Right cardiac atrium (tissue), 5 donors: ENCODE results near the gene SLC28A1. TPM values are rescaled to one million over a fixed set of nuclear protein-coding genes. Genes with fewer than 3 reads are reported as not detected.
"Not testable (repeated sequence)": the region's sequence is repeated elsewhere in the genome, so short reads cannot be mapped to it uniquely, and the experiment has no call there.

Experiments
- ATAC-seq, 2 donors: fragments of 200-7000 bp; cut with Tn5 transposase; one replicate each; pipeline versions ENCODE4 v1.8.0 to v1.9.1; 2020; ENCODE audit warnings: moderate library complexity in 2 of 2, mild to moderate bottlenecking in 1 of 2
- DNase-seq, 3 donors: peaks; one replicate each; pipeline ENCODE4 v3.0.0-alpha.2; 2020
- H3K27ac ChIP-seq: one replicate; pipeline ENCODE4 v1.5.1; 2013; ENCODE audit warnings: mild to moderate bottlenecking, low read length, control low read depth, moderate library complexity
- H3K27me3 ChIP-seq: one replicate; pipeline ENCODE4 v1.6.1; 2013; ENCODE audit not compliant: control insufficient read depth, insufficient read depth
- H3K4me1 ChIP-seq: one replicate; pipeline ENCODE4 v1.6.1; 2013; ENCODE audit warnings: low read length; ENCODE audit not compliant: control insufficient read depth, insufficient read depth
- H3K4me3 ChIP-seq: one replicate; pipeline ENCODE4 v1.5.1; 2013; ENCODE audit warnings: low read length, control low read depth
- H3K9me3 ChIP-seq: one replicate; pipeline ENCODE4 v1.6.1; 2013; ENCODE audit warnings: low read length; ENCODE audit not compliant: control insufficient read depth
- WGBS: extraction: QIAGEN DNeasy Blood & Tissue Kit; methylation state at CpG from one replicate; pipeline ENCODE4 v1.1.7; 2013; 5-methylcytosine and 5-hydroxymethylcytosine counted together
- intact Hi-C, 4 donors: fragments of 100-400 bp; cut with DNase I; formaldehyde crosslinking; loops; one replicate each; pipeline versions ENCODE4 v1.11.0 to v1.14.0; 2022 to 2023
- polyA plus RNA-seq: library from polyadenylated mRNA; stranded (reverse); fragments of 200-250 nt; gene quantifications from one replicate; pipeline ENCODE4 v1.2.3, GENCODE V29; 2013
- total RNA-seq, 4 donors: library from RNA; stranded (reverse); fragmentation: NEBNext Ultra II Directional; extraction: Animal tissue kit (Norgen Biotek cat#: 25700); gene quantifications; one replicate each; pipeline ENCODE4 v1.2.1, GENCODE V29; 2021
- donor health status: healthy with polysubstance abuse.
- donor health status: DM: no; HTN: yes; CAD: no.
- donor health status: DM: no; HTN: no; CAD: no.
- donor health status: DM: no; HTN: yes; CAD: no; lungs with severe emphysema.
- donor health status: DM: yes; HTN: yes; CAD: no.

SLC28A1 gene
- total and polyA plus RNA-seq, 5 donors = 0.29 to 0.54 (median 0.37) TPM; not detected in 1

DNA sequence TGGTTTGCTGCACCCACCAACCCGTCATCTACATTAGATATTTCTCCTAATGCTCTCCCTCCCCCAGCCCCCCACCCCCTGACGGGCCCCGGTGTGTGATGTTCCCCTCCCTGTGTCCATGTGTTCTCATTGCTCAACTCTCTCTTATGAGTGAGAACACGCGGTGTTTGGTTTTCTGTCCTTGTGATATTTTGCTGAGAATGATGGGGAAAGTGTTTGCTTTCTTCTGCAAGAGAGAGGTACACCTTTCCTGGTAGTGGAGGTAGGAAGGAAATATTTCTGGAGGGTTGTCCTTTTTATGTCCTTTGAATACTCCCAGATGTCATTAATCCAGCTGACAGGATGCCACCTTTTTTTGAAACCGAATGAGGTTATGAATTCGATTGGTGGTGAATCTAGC lies 10.5 kb upstream of the SLC28A1 start:
- Histone ChIP-seq H3K27ac (no peak overlapping the region), H3K27me3 (no peaks in the 10 kb centered on the region), H3K4me1 (no peaks in the 10 kb centered on the region), H3K4me3 (no peak overlapping the region), H3K9me3 (no peaks in the 10 kb centered on the region)
- ATAC-seq = no peak
- no peak for DNase-seq
- WGBS = 49% methylated on average over 7 of the region's 7 CpGs
- intact Hi-C loops = no loop called here

DNA sequence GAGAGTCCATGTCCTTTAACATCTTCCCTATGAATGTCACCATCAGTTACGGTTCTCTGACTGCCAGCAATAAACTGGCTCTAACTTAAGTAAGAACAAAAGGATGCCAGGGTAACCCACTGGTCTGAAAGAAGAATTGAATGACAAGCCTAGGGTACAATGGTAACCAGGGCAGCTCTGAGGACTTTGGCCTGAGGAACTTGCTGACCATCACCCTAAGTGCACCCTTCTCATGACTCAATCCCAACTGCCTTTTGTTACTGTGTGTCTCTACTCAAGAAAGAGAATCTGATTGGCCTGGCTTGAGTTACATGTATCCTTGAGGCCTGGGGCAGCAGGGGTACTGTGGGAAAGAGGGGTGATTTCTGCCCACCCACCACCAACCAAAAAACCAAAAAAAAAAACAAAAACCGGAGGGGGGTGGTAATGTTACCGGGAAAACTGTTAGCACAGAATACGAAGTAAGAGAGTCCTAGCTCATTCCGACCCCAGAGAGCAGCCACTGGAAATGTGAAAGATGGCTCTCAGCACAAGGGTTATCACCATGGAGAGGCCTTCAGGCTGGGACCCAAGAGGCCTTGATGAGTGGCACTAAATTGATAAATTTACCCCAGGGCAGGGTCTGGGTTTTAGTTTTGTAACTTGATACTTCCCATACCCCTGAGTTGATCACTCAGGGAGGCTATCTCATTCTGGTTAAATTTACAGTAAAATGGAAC lies 9.3 kb upstream of the SLC28A1 start:
- 75% methylated on average over 5 of the region's 5 CpGs for WGBS
- Histone ChIP-seq H3K9me3 (no peaks in the 10 kb centered on the region), H3K27ac (no peak overlapping the region), H3K4me1 (no peaks in the 10 kb centered on the region), H3K27me3 (no peaks in the 10 kb centered on the region), H3K4me3 (no peak overlapping the region)
- intact Hi-C loops = no loop called here
- no peak for DNase-seq
- ATAC-seq = no peak

DNA sequence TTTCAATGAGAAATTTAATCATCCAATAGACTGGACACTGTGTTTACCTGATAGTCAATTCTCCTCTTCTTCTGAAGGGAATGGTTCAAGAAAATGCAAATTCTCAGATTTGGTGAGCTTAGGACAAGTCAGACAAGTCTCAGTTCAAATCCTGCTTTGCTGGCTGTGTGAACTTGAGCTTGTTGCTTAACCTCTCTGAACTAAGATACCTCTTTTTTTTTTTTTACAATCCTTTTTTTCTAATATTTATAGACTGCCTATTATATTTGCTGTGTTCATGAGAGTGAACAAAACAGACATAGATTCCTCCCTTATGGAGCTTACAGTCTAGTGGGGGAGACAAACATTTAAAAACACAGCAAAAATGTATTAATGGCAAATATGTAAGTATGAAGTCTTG lies 8.2 kb upstream of the SLC28A1 start:
- Histone ChIP-seq H3K27me3 (no peaks in the 10 kb centered on the region), H3K9me3 (no peaks in the 10 kb centered on the region), H3K4me3 (no peak overlapping the region), H3K27ac (no peak overlapping the region), H3K4me1 (peaks cover 2% of the 10 kb centered on the region)
- DNase-seq (no peak), ATAC-seq (no peak)
- intact Hi-C loops = no loop called here

GRCh38 chr15:84877701-84878100 lies 6.8 kb upstream of the SLC28A1 start:
- 97% methylated on average over 3 of the region's 3 CpGs for WGBS
- H3K4me1 ChIP-seq, H3K27me3 ChIP-seq, DNase-seq, H3K4me3 ChIP-seq, H3K9me3 ChIP-seq, H3K27ac ChIP-seq, intact Hi-C loops, ATAC-seq: not testable (repeated sequence)

DNA sequence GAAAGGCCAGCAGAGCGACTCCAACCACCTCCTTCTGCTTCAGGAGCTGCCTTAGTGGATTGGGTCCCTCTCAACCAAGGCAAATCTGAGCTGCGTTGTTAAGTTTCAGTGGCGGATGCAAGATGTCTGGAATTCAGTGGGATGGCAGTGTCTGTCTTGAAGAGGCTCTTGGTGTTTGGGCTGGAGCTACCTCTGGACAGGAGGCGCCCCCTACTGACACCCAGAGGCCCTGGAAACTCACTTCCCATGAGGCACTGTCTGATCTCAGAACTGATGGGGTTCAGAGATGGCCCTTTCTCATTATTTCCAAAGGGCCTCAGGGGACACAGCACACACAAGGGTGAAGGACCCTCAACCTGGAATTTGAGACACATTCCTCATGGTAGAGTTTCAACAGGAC lies 6.0 kb upstream of the SLC28A1 start:
- peak; percentile 57 to 84 (median 80) for DNase-seq
- intact Hi-C loops = no loop called here
- Histone ChIP-seq H3K4me1 (peaks cover 2% of the 10 kb centered on the region), H3K4me3 (no peak overlapping the region), H3K27me3 (no peaks in the 10 kb centered on the region), H3K9me3 (no peaks in the 10 kb centered on the region), H3K27ac (no peak overlapping the region)
- peak; percentile 38 to 60 for ATAC-seq
- 55% methylated on average over 4 of the region's 4 CpGs for WGBS

DNA sequence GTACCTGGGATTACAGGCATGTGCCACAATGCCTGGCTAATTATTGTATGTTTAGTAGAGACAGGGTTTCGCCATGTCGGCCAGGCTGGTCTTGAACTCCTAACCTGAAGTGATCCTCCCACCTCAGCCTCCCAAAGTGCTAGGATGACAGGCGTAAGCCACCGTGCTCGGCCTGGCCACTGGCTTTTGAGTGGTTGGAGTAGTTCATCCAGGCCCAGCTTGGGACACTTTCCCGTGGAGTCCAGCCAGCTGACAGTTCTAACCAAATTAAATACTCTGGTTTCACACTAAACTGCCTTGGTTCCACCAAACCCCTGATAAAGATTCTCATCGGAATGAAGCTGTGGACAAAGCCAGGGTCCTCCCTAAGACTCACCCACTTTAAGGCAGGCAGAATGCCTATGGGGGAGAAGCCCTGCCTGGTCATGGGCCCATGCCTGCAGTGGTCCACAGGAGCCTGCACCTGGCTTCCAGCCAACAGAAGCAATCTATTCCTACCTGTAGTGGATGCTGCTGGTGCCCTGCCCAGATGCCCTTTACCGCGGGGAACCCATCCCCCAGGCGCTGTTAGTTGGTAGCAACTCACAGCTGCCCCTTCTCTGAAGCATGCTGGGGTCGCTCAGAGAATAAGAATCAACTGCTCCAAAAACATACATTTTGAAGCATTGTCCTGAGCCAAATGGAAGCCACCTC lies 5.2 kb upstream of the SLC28A1 start:
- no peak overlapping the region for H3K4me3 ChIP-seq
- no peaks in the 10 kb centered on the region for H3K27me3 ChIP-seq
- 80% methylated on average over 11 of the region's 11 CpGs for WGBS
- peaks cover 2% of the 10 kb centered on the region for H3K4me1 ChIP-seq
- DNase-seq (peak in 1 of 3 donors; percentile 70), ATAC-seq (peak in 1 of 2 donors; percentile 23)
- intact Hi-C loops = no loop called here
- H3K9me3 ChIP-seq = no peaks in the 10 kb centered on the region
- H3K27ac ChIP-seq = no peak overlapping the region

DNA sequence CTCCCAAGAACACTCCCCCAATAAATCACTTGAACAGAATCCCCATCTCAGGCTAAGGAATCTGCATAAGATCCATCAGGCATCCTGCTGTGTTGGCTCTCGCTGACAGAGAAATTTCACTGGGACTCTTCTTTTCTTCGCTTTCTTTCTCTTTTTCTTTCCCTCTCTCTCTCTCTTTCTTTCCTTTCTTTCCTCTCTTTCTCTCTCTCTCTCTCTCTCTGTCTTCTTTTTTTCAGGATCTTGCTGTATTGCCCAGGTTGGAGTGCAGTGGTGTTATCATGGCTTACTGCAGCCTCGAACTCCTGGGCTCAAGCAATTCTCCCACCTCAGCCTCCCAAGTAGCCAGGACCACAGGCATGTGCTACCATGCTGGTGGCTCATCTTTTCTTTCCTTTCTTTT lies 4.5 kb upstream of the SLC28A1 start:
- WGBS = 77% methylated on average over 3 of the region's 3 CpGs
- ATAC-seq (no peak), DNase-seq (no peak)
- H3K4me3 ChIP-seq = no peak overlapping the region
- no peak overlapping the region for H3K27ac ChIP-seq
- intact Hi-C loops = no loop called here
- no peaks in the 10 kb centered on the region for H3K27me3 ChIP-seq
- H3K9me3 ChIP-seq = no peaks in the 10 kb centered on the region
- peaks cover 2% of the 10 kb centered on the region for H3K4me1 ChIP-seq

DNA sequence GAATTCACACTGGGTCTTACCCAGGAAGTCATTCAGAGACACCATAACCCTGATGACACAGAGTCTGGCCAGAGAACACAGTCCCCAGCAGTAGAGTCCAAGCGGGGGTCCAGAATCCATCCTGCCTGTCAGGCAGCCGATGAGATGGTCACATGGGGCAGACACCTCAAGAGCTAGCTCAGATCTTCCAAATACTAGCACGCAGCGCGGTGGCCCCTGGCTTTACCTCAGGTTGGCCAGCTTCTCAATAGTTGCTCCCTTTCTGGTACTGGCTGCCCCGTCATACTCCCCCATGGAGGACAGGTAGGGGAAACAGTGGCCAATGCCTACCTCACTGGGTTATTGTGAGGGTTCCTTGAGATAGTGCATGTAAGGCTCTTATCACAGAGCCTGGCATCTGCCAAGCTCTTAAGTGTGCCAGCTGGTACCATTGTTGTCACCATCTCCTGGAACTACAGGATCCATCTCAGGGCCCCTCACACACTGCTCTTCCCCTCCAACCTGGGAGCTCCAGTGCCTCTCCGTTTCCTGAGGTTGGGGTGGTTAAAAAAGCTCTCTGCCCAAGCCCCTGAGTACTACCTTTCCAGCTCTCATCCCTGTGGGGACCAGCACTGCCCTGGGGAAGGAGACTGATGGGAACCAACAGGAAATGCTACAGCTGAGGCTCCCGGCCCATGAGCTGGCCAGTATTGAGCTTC lies 3.5 kb upstream of the SLC28A1 start:
- H3K27me3 ChIP-seq = no peaks in the 10 kb centered on the region
- intact Hi-C loops = no loop called here
- H3K27ac ChIP-seq = no peak overlapping the region
- WGBS = 81% methylated on average over 8 of the region's 8 CpGs
- ATAC-seq (no peak), DNase-seq (no peak)
- H3K4me1 ChIP-seq = peaks cover 2% of the 10 kb centered on the region
- H3K9me3 ChIP-seq = no peaks in the 10 kb centered on the region
- no peak overlapping the region for H3K4me3 ChIP-seq

- Histone ChIP-seq H3K27ac (no peak overlapping the region), H3K4me3 (no peak overlapping the region), H3K9me3 (no peaks in the 10 kb centered on the region), H3K4me1 (peaks cover 2% of the 10 kb centered on the region), H3K27me3 (no peaks in the 10 kb centered on the region)
- 89% methylated on average over 7 of the region's 7 CpGs for WGBS
- intact Hi-C loops = no loop called here
- DNase-seq (no peak), ATAC-seq (no peak)
Measured at GRCh38 chr15:84881520-84881830, 3.0 kb upstream of the SLC28A1 start.

DNA sequence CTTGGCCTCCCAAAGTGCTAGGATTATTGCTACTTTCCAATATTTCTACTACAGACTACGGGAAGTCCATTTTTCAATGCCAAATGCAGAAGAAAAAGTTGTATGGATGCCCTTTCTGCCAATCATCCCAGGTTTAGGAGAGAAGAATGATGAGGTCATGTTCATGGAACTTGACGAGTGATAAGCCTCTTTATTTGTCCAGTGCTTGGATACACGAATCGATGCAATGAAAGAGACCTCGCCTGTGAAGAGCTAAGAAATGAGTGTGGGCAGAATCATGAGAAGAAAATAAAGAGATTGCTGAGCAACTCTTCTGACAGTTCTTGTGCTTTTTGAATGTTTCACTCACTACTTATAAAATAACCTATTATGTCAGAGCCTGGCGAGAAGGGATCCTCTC lies 996 bp upstream of the SLC28A1 start:
- peak in 1 of 2 donors; percentile 10 for ATAC-seq
- intact Hi-C loops = no loop called here

GRCh38 chr15:84885801-84886200 lies 1.3 kb downstream of the SLC28A1 start:
- intact Hi-C loops = no loop called here
- Histone ChIP-seq H3K9me3 (no peaks in the 10 kb centered on the region), H3K27me3 (no peaks in the 10 kb centered on the region), H3K27ac (no peak overlapping the region), H3K4me3 (no peak overlapping the region), H3K4me1 (peaks cover 2% of the 10 kb centered on the region)
- DNase-seq (no peak), ATAC-seq (no peak)
- 95% methylated on average over 7 of the region's 7 CpGs for WGBS

More for the DNA sequence above, 996 bp upstream of the SLC28A1 start:
- Histone ChIP-seq H3K27me3 (no peaks in the 10 kb centered on the region), H3K4me1 (peaks cover 2% of the 10 kb centered on the region), H3K27ac (no peak overlapping the region), H3K4me3 (no peak overlapping the region), H3K9me3 (no peaks in the 10 kb centered on the region)
- WGBS = 50% methylated on average over 6 of the region's 6 CpGs
- DNase-seq = no peak
